H1 (cell line): ENCODE data around the gene KLHL41. TPM values are rescaled to one million over a fixed set of nuclear protein-coding genes. Genes with fewer than 3 reads are reported as not detected.

Source experiments
- CTCF ChIA-PET: fragments of 300-600 bp; sonication (Branson Sonifier 250); formaldehyde crosslinking; loops from one replicate; lab custom pipeline; 2021; ENCODE audit not compliant: partially characterized antibody; lab: Charles Lee
- POLR2A ChIA-PET: fragments of 300-600 bp; sonication (Branson Sonifier 250); formaldehyde crosslinking; loops from one replicate; lab custom pipeline; 2021; ENCODE audit warnings: inconsistent platforms; ENCODE audit not compliant: partially characterized antibody; lab: Charles Lee
- DNase-seq, 2 experiments: peaks; one replicate each; pipeline versions ENCODE4 v3.0.0 to v3.0.0-alpha.2; 2010 to 2022; ENCODE audit warnings: low spot score in 2 of 2, low read depth in 1 of 2, mixed read lengths in 1 of 2
- FAIRE-seq: peaks from 2 replicates; lab custom pipeline; 2011; peaks lifted over from hg19 to GRCh38; lab: Jason Lieb, UNC
- H2AFZ ChIP-seq: 2 replicates; pipeline ENCODE4 v1.8.1; 2012; ENCODE audit warnings: low read length, inconsistent platforms
- H2AK5ac ChIP-seq: 2 replicates; pipeline ENCODE4 v1.6.1; 2013; ENCODE audit warnings: low read depth, low read length
- H2BK120ac ChIP-seq: replicated peaks from 2 replicates; pipeline ENCODE3; 2013; ENCODE audit warnings: low read depth, low read length, inconsistent platforms
- H2BK12ac ChIP-seq: 2 replicates; pipeline ENCODE4 v1.6.1; 2013; ENCODE audit warnings: low read depth, low read length
- H2BK15ac ChIP-seq: 2 replicates; pipeline ENCODE4 v1.6.1; 2013; ENCODE audit warnings: low read length
- H2BK20ac ChIP-seq: 2 replicates; pipeline ENCODE4 v1.6.1; 2013; ENCODE audit warnings: low read length
- H2BK5ac ChIP-seq: 2 replicates; pipeline ENCODE4 v1.6.1; 2013; ENCODE audit warnings: low read depth, low read length
- H3K14ac ChIP-seq: 2 replicates; pipeline ENCODE4 v1.6.1; 2013; ENCODE audit warnings: inconsistent platforms; ENCODE audit not compliant: insufficient read length
- H3K18ac ChIP-seq: 2 replicates; pipeline ENCODE4 v1.6.1; 2013; ENCODE audit warnings: low read length; ENCODE audit errors: extremely low read depth
- H3K23ac ChIP-seq: 2 replicates; pipeline ENCODE4 v1.6.1; 2013; ENCODE audit warnings: inconsistent platforms; ENCODE audit not compliant: insufficient read length
- H3K23me2 ChIP-seq: 2 replicates; pipeline ENCODE4 v1.6.1; 2013; ENCODE audit warnings: low read depth, low read length
- H3K27ac ChIP-seq: 2 replicates; pipeline ENCODE4 v1.6.1; 2011; ENCODE audit warnings: low read depth, low read length, inconsistent platforms
- H3K27me3 ChIP-seq, 4 experiments: replicated peaks in 1 of 4; 1 replicate in 1 of 4; 2 replicates in 3 of 4; pipeline versions ENCODE4 v1.6.1 to v1.8.1; 2011 to 2013; ENCODE audit warnings: low read length in 3 of 4, mild to moderate bottlenecking in 3 of 4, inconsistent platforms in 2 of 4, mixed read lengths in 2 of 4, moderate library complexity in 1 of 4; ENCODE audit not compliant: control insufficient read depth in 3 of 4, insufficient read depth in 3 of 4; ENCODE audit errors: extremely low read depth in 1 of 4
- H3K36me3 ChIP-seq, 4 experiments: 2 replicates each; pipeline versions ENCODE4 v1.6.1 to v1.8.1; 2011 to 2013; ENCODE audit warnings: mild to moderate bottlenecking in 4 of 4, low read length in 3 of 4, moderate library complexity in 2 of 4, control low read depth in 1 of 4, inconsistent platforms in 1 of 4; ENCODE audit not compliant: insufficient read depth in 4 of 4, control insufficient read depth in 2 of 4
- H3K4ac ChIP-seq: replicated peaks from 2 replicates; pipeline ENCODE3; 2013; ENCODE audit warnings: low read length, low read depth, mixed read lengths, inconsistent platforms; ENCODE audit not compliant: insufficient read length
- H3K4me1 ChIP-seq, 4 experiments: replicated peaks in 1 of 4; 1 replicate in 1 of 4; 2 replicates in 3 of 4; pipeline versions ENCODE4 v1.6.1 to v1.8.1; 2011 to 2013; ENCODE audit warnings: low read length in 3 of 4, inconsistent platforms in 2 of 4, mixed read lengths in 1 of 4; ENCODE audit not compliant: insufficient read depth in 4 of 4, control insufficient read depth in 3 of 4
- H3K4me2 ChIP-seq, 2 experiments: 2 replicates each; pipeline versions ENCODE4 v1.6.1 to v1.8.1; 2011 to 2013; ENCODE audit warnings: low read depth in 2 of 2, low read length in 2 of 2, control low read depth in 1 of 2, inconsistent platforms in 1 of 2, mild to moderate bottlenecking in 1 of 2; ENCODE audit not compliant: insufficient read depth in 1 of 2
- H3K4me3 ChIP-seq, 4 experiments: fragments of 200-600, 300-600 bp in 1 of 4; sonication (generic), shearing (Covaris generic), sonication (Bioruptor Twin) in 1 of 4; 2 replicates each; pipeline versions ENCODE4 v1.5.1 to v1.8.1; 2011 to 2016; ENCODE audit warnings: low read length in 4 of 4, low read depth in 3 of 4, control low read depth in 2 of 4, inconsistent platforms in 2 of 4, mild to moderate bottlenecking in 2 of 4, mixed read lengths in 1 of 4, moderate library complexity in 1 of 4; ENCODE audit not compliant: insufficient read depth in 2 of 4; ENCODE audit errors: extremely low read depth in 1 of 4
- H3K56ac ChIP-seq: replicated peaks from 2 replicates; pipeline ENCODE3; 2013; ENCODE audit warnings: low read depth, mild to moderate bottlenecking, mixed read lengths, low read length, inconsistent platforms; ENCODE audit not compliant: insufficient read length
- H3K79me1 ChIP-seq: 2 replicates; pipeline ENCODE4 v1.6.1; 2013; ENCODE audit warnings: low read depth, low read length, control low read depth
- H3K79me2 ChIP-seq, 2 experiments: 2 replicates each; pipeline versions ENCODE4 v1.6.1 to v1.8.1; 2012 to 2013; ENCODE audit warnings: low read length in 2 of 2, mild to moderate bottlenecking in 2 of 2, inconsistent platforms in 1 of 2; ENCODE audit not compliant: insufficient read depth in 2 of 2, control insufficient read depth in 1 of 2
- H3K9ac ChIP-seq, 4 experiments: replicated peaks in 1 of 4; 1 replicate in 1 of 4; 2 replicates in 3 of 4; pipeline versions ENCODE4 v1.6.1 to v1.8.1; 2011 to 2013; ENCODE audit warnings: low read depth in 3 of 4, low read length in 3 of 4, control low read depth in 2 of 4, mild to moderate bottlenecking in 2 of 4, moderate library complexity in 2 of 4, inconsistent platforms in 1 of 4; ENCODE audit errors: extremely low read depth in 1 of 4
- H3K9me3 ChIP-seq, 2 experiments: 2 replicates each; pipeline versions ENCODE4 v1.6.1 to v1.8.1; 2012 to 2013; ENCODE audit warnings: mild to moderate bottlenecking in 2 of 2, moderate library complexity in 2 of 2, control low read depth in 1 of 2, inconsistent platforms in 1 of 2, low read depth in 1 of 2, low read length in 1 of 2, mixed read lengths in 1 of 2; ENCODE audit not compliant: insufficient read depth in 2 of 2
- H4K20me1 ChIP-seq, 2 experiments: replicated peaks in 1 of 2; 2 replicates each; pipeline versions ENCODE3 to v1.8.1; 2011 to 2013; ENCODE audit warnings: inconsistent platforms in 2 of 2, low read length in 2 of 2, mild to moderate bottlenecking in 1 of 2; ENCODE audit not compliant: insufficient read depth in 2 of 2, control insufficient read depth in 1 of 2
- H4K5ac ChIP-seq: 2 replicates; pipeline ENCODE4 v1.6.1; 2013; ENCODE audit warnings: low read length, low read depth, mixed read lengths, inconsistent platforms; ENCODE audit not compliant: insufficient read length
- H4K8ac ChIP-seq: 2 replicates; pipeline ENCODE4 v1.8.0; 2013; ENCODE audit warnings: mild to moderate bottlenecking, moderate library complexity, low read length, inconsistent platforms; ENCODE audit not compliant: insufficient read depth; ENCODE audit errors: extremely low read depth
- H4K91ac ChIP-seq: replicated peaks from 2 replicates; pipeline ENCODE3; 2013; ENCODE audit warnings: low read length, mixed read lengths, inconsistent platforms; ENCODE audit not compliant: insufficient read length
- CHD1 ChIP-seq: IDR thresholded peaks from 2 replicates; pipeline ENCODE4 v1.6.1; 2012; ENCODE audit warnings: low read depth, low read length, improper control_type of control experiment
- CREB1 ChIP-seq: IDR thresholded peaks from 2 replicates; pipeline ENCODE4 v1.6.1; 2012; ENCODE audit warnings: inconsistent platforms
- EP300 ChIP-seq, 2 experiments: IDR thresholded peaks; 1 replicate in 1 of 2; 2 replicates in 1 of 2; pipeline ENCODE4 v1.6.1; 2011 to 2012; ENCODE audit warnings: low read depth in 2 of 2, low read length in 2 of 2, mild to moderate bottlenecking in 2 of 2, borderline replicate concordance in 1 of 2, inconsistent platforms in 1 of 2, moderate library complexity in 1 of 2
- GABPA ChIP-seq: IDR thresholded peaks from 2 replicates; pipeline ENCODE4 v1.6.1; 2011; ENCODE audit warnings: mild to moderate bottlenecking, low read length, moderate library complexity, borderline replicate concordance; ENCODE audit not compliant: insufficient read depth
- JUND ChIP-seq: IDR thresholded peaks from 2 replicates; pipeline ENCODE4 v1.6.1; 2011; ENCODE audit warnings: mild to moderate bottlenecking, improper control_type of control experiment, low read length
- POU5F1 ChIP-seq: IDR thresholded peaks from 2 replicates; pipeline ENCODE4 v1.6.1; 2011; ENCODE audit warnings: low read depth, mild to moderate bottlenecking, low read length, moderate library complexity
- RAD21 ChIP-seq, 2 experiments: IDR thresholded peaks in 1 of 2; conservative IDR thresholded peaks in 1 of 2; 2 replicates each; pipeline ENCODE4 v1.6.1; 2011; ENCODE audit warnings: low read depth in 2 of 2, low read length in 2 of 2, improper control_type of control experiment in 1 of 2, inconsistent platforms in 1 of 2, mild to moderate bottlenecking in 1 of 2, moderate library complexity in 1 of 2
- SAP30 ChIP-seq: fragments of 300-600 bp; sonication (generic); IDR thresholded peaks from 2 replicates; pipeline ENCODE4 v1.7.1; 2012; ENCODE audit warnings: low read length, moderate library complexity, mild to moderate bottlenecking, inconsistent platforms; ENCODE audit not compliant: insufficient read depth, insufficient replicate concordance
- SUZ12 ChIP-seq: fragments of 200-600 bp; sonication (generic); IDR thresholded peaks from 2 replicates; pipeline ENCODE4 v1.6.1; 2012; ENCODE audit warnings: mild to moderate bottlenecking, inconsistent platforms, low read length, moderate library complexity, mixed read lengths
- TAF7 ChIP-seq: optimal IDR thresholded peaks from 2 replicates; pipeline ENCODE3; 2011; ENCODE audit warnings: low read depth, mild to moderate bottlenecking, inconsistent platforms, low read length, moderate library complexity, borderline replicate concordance
- TBP ChIP-seq: IDR thresholded peaks from 2 replicates; pipeline ENCODE4 v1.6.1; 2011; ENCODE audit warnings: low read depth, low read length, improper control_type of control experiment
- TEAD4 ChIP-seq: IDR thresholded peaks from 2 replicates; pipeline ENCODE4 v1.6.1; 2012; ENCODE audit warnings: low read depth, low read length, inconsistent platforms, mixed read lengths
- polyA plus RNA-seq, 7 experiments: library from polyadenylated mRNA; depleted of rRNA in 3 of 7; stranded (reverse) in 5 of 7; unstranded in 2 of 7; fragments of >200 nt in 5 of 7; fragments of 200-250 nt in 2 of 7; gene quantifications; 1 replicate in 5 of 7; 2 replicates in 1 of 7; 4 replicates in 1 of 7; pipeline versions ENCODE4 v1.2.1 to v1.2.3, GENCODE V29; 2011 to 2013; ENCODE audit warnings: missing spikeins in 2 of 7, mixed read lengths in 2 of 7
- total RNA-seq: library from RNA; stranded (reverse); fragmentation: NEBNext Ultra II Directional; extraction: Animal tissue kit (Norgen Biotek cat#: 25700); gene quantifications from 2 replicates; pipeline ENCODE4 v1.2.1, GENCODE V29; 2021
- TF ChIP-seq, protein P1 (sequence below): IDR thresholded peaks from 2 replicates; pipeline ENCODE4 v1.6.1; 2012; ENCODE audit warnings: inconsistent platforms
- TF ChIP-seq, protein P2 (sequence below): IDR thresholded peaks from 2 replicates; pipeline ENCODE4 v1.6.1; 2012; ENCODE audit warnings: inconsistent platforms

KLHL41 gene
- total and polyA plus RNA-seq, 2 of the 8 experiments (the other 6 are each of a cell fraction or from before 2014, with no cell fraction given), result not detected

DNA sequence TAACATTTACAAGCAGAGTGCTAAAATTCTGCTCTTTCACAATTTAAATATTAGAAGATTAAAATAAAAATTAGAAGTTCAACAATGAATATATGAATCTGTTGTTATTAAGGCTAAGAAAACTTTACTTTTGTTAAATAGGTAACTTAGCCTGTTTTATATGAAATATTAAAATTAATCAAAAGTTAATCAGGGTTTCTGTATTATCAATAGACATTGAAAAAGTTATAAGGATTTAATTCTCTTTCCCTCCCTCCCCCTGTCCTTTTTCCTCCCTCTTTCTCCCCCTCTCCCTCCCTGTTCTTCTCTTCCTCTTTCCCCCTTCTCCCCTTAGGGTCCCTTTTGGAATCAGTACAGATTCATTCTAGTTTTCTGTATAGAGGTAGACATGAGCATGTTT lies 18.1 kb upstream of the KLHL41 start:
- Histone ChIP-seq H3K27ac (no peak overlapping the region), H2BK12ac (no peak overlapping the region), H3K4ac (no peak overlapping the region), H4K91ac (no peak overlapping the region), H2AFZ (no peak overlapping the region), H3K18ac (no peak overlapping the region), H3K79me1 (no peaks in the 10 kb centered on the region), H3K23me2 (no peaks in the 10 kb centered on the region), H2BK15ac (no peak overlapping the region), H2BK120ac (no peak overlapping the region)
- POLR2A ChIA-PET, result no interaction called here
- no peak for FAIRE-seq
- TF ChIP-seq EP300 (IDR thresholded peaks at IDR 0.05; ENCODE audit: borderline replicate concordance in 1 of 2, low read depth in 2 of 2, low read length in 2 of 2), result no peak
- TF ChIP-seq CHD1, result no peak
- TF ChIP-seq, protein P1, sequence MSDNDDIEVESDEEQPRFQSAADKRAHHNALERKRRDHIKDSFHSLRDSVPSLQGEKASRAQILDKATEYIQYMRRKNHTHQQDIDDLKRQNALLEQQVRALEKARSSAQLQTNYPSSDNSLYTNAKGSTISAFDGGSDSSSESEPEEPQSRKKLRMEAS, result no peak
- TF ChIP-seq, protein P2, sequence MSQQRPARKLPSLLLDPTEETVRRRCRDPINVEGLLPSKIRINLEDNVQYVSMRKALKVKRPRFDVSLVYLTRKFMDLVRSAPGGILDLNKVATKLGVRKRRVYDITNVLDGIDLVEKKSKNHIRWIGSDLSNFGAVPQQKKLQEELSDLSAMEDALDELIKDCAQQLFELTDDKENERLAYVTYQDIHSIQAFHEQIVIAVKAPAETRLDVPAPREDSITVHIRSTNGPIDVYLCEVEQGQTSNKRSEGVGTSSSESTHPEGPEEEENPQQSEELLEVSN, result no peak
- no peak for TF ChIP-seq POU5F1
- no peak for TF ChIP-seq SAP30
- no peak for TF ChIP-seq TAF7
- no peak for TF ChIP-seq GABPA
- no peak for TF ChIP-seq TEAD4
- TF ChIP-seq CREB1, result no peak
- no peak for TF ChIP-seq TBP
- no peak for TF ChIP-seq JUND
- no peak for TF ChIP-seq SUZ12
- TF ChIP-seq RAD21 (IDR thresholded peaks at IDR 0.05 in 1 of 2, conservative IDR thresholded peaks at IDR 0.05 in 1 of 2; ENCODE audit: low read depth in 2 of 2, low read length in 2 of 2), result no peak
- TF ChIP-seq, all 59 proteins: peak for 0
- no peak overlapping the region for H4K5ac ChIP-seq
- no peaks in the 10 kb centered on the region for H3K4me1 ChIP-seq
- H4K8ac ChIP-seq, result no peak overlapping the region
- no peaks in the 10 kb centered on the region for H3K36me3 ChIP-seq
- no peak overlapping the region for H3K4me3 ChIP-seq
- H3K27me3 ChIP-seq, result no peaks in the 10 kb centered on the region
- H3K56ac ChIP-seq, result no peak overlapping the region
- H3K9ac ChIP-seq, result no peak overlapping the region
- no peaks in the 10 kb centered on the region for H3K79me2 ChIP-seq
- H3K14ac ChIP-seq, result no peak overlapping the region
- H2AK5ac ChIP-seq, result no peak overlapping the region
- DNase-seq, result no peak
- CTCF ChIA-PET, result no interaction called here
- no peak overlapping the region for H2BK20ac ChIP-seq
- no peak overlapping the region for H3K4me2 ChIP-seq
- H2BK5ac ChIP-seq, result no peak overlapping the region
- no peaks in the 10 kb centered on the region for H4K20me1 ChIP-seq
- H3K23ac ChIP-seq, result no peak overlapping the region
- H3K9me3 ChIP-seq, result peaks cover 2 to 4% of the 10 kb centered on the region in 2 experiments; a peak in 1 of 4 replicates
